HG03575 (cell line): Measurements from ENCODE around the gene TADA3.

Experiments
- ATAC-seq: cut with Tn5 transposase; IDR thresholded peaks from one replicate; pipeline ENCODE4 v1.9.1; 2021; ENCODE audit not compliant: unreplicated experiment, insufficient number of reproducible peaks, low FRiP score; ENCODE audit errors: extremely low read depth

Gene TADA3

DNA sequence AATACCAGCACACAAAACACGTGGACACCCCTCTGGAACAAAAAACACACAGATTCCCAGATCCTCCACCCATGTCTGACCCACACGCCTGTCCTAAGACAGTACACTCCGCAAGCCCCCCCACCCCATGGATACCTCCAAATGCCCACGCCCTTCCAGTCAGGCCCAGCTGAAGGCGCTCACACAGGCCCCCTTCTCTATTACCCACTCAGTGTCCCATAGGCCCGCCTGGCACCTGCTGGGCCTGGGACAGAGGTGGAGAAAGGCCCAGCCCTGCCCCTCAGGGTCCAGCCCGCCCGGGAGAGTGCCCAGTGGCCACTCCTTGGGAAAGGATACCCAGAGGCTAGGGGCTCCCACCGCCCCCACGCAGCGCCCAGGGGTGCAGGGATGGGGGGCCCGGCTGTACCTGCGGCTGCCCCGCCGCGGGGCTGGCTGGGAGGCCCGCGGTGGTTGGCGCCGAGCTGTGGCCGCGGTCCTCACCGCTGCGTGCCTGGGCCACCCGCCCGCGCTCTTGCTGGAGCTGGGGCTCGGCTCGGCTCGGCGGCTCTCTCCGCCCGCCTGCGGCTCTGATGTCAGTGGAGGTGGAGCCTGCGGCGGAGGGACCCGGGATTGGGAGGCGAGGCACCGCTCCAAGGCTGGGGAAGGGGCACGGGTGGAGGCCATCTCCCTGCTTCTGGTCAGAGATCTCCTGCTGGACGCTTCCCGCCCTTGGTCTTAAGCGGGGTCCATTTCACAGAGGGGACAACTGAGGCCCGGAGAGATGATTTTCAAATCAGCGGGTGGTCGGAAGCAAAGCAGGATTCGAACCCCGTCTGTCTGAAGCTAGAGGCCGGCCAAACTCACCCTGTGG, 22.6 kb downstream of the TADA3 start, which contains the start of gene CAMK1:
Gene CAMK1 (minus strand): TSS at position 522 of the 850 bp plus-strand sequence. CDS start 2,198 bp downstream, outside the sequence.
- ATAC-seq = no peak

DNA sequence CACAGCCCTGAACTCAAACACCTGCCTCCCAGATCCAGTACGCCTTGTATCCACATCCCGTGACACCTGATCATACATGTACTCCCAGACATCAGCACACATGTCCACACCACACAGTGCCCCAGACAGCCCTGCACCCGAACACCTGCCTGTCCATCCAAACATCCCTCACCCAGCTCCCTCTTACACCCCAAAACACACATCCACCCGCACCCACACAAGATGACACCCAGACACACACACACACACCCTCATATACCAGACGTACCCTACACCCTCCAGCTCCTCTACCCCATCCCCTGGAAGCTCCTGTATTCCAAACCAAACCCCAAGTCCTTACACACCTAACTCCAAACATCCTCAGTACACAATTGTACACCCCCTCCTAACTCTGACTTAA, 23.3 kb downstream of the TADA3 start:
- no peak for ATAC-seq

DNA sequence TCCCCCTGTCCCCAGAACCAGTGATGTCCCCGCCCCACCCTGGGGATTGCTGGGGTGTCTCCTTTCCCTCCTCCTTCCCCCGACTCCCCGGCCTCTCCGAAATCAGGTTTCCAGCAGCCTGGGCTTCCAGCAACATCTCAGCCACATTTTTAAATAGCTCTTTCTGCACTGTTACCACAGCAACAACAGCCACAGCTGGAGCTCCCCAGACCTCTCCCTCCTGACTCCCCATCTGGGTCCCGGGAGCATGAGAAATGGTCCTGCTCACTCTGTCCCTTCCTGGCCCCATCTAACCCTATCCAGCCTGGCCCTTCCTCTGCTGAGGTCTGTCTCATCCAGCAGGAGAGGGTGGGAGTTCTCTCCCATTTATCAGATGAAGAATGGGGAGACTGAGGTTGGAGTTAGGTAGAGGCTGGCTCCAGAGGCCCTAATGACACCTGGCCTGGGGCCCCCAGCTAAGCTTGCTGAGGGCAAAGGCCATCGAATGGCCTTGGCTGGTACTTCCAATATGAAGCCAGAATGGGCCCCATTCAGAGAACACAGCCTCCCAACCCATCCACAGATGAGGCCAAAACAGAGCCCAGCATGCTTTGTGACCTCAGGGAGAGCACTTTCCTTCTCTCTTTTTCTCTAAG, 24.0 kb downstream of the TADA3 start:
- no peak for ATAC-seq

DNA sequence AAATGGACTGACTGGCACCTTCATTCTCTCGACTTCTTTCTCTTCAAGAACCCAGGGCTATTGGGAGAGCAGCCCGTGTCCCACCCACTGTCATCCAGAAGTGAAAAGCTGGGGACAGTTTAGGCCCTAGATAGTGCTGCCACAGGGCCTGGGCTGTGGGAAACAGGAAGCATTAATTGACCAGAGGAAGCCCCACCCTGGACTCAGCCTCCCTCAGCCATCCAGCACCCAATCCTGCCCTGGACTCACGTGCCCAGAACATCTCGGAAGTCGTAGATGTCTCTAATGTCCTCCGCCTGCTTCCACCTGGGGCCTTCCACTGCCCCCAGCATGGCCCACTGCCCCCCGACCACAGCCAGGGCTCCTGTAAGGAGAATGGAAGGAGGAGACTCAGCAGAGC, 24.9 kb downstream of the TADA3 start:
- ATAC-seq = no peak

DNA sequence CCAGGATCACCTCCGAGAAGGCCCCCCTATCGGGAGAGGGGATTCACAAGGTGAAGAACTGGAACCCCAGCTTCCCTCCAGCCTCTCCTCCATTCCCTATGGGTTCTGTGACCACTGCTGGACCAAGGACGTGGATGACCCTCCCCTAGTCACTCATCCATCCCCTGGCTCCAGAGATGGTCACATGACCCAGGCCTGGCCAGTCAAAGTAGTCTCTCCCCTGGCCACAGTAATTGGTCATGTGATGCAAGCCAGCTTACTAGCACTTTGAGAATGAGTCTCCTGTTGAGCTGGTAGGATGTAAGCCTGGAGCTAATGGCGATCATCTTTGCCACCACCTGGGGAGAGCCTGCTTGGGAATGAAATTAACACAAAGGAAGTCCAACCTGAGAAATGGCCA, 26.4 kb downstream of the TADA3 start:
- ATAC-seq = no peak

DNA sequence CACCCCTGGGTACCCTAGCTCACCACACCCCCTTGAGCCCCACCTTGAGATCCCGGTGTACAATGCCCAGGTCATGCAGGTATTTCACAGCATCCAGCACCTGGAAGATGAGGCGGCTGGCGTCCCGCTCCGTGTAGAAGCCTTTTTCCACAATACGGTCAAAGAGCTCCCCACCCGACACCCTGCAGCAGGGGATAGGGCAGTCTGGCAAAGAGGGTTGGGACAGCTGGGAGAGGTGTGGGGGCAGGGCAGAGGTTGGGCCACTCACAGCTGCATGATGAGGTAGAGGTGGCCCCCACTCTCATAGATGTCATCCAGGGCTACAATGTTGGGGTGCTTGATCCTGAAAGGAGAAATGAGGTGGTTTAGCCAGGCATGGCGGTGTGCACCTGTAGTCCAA, 29.4 kb downstream of the TADA3 start:
- no peak for ATAC-seq

DNA sequence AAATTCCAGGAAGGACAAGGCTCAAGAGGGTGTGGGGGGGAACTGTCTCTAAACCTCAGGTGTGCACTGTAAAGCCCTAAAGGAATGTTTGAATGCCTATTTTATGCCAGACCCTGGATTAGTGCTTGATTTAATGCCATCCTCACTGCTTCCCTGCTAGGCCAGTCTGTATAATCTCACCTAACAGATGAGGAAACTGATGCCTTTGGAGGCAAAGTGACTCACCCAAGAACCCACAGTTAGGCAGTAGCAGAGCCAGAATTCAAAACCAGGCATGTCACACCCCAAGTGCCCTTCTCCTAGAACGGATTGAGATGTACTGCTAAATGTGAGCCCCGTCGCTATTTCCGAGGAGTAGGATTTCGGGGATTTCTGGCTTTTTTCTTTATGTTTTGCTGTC, 30.4 kb downstream of the TADA3 start:
- ATAC-seq = no peak

DNA sequence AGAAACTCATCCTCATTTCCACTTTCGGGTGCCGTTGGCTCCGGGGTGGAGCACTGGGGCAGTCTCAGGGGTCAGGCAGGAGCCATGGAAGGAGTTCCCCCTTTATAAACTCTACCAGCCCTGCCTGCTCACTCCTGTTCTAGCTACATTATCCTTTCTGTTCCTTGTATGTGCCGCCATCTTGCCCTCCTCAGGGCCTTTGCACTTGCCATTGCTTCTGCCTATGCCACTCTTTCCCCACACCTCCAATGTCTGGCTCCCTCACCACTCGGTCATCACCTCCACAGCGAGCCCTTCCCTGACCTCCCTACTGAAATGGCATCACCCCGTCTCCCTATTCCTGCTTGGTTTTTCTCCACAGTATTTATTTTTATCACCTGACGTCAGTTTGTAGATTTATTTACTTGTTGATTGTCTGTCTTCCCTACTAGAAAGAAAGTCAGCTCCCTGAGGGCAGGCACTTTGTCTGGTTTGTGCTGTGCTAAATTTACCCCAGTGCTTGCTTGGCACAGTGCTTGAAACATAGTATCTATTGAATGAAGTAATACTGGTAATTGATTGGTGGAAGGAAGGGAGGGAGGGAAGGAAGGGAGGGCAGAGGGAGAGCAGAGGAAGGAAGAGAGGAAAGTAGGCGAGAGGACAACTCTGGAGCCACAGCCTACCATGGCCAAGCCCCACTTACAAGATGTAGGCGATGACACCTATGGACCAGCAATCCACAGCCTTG, 31.3 kb downstream of the TADA3 start:
- no peak for ATAC-seq

DNA sequence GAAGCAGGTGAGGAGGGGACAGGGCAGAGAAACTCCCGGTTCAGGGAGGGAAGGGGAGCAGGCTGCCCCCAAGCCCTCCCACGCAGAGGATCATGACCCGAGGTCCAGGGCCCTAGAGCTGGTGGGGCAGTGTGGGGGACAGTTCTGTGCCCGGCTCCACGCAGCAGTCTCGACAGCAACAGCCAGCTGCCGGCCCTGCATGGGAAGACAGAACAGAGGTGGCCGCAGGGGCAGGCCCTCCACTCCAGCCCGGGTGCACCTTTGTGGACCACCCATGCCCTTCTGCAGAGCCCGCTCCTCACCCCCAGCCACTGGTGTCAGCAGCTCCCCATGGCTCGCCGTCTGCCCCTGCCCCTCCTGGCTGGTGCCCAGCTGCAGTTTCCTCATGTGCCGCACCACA, 34.8 kb downstream of the TADA3 start:
- ATAC-seq = no peak

DNA sequence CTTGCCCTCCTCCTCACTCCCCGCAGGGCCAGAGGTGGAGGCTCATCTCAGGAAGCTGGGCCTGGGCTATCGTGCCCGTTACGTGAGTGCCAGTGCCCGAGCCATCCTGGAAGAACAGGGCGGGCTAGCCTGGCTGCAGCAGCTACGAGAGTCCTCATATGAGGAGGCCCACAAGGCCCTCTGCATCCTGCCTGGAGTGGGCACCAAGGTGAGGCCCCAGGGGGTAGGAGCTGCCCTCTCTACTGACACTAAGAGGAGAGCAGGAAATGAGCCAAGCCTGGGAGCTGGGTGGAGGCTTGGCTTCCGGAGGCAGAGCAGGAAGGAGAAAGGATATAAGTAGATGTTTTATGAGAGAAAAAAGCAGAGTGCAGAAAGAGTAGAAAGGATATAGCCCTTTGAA, 37.6 kb downstream of the TADA3 start:
- ATAC-seq = no peak

DNA sequence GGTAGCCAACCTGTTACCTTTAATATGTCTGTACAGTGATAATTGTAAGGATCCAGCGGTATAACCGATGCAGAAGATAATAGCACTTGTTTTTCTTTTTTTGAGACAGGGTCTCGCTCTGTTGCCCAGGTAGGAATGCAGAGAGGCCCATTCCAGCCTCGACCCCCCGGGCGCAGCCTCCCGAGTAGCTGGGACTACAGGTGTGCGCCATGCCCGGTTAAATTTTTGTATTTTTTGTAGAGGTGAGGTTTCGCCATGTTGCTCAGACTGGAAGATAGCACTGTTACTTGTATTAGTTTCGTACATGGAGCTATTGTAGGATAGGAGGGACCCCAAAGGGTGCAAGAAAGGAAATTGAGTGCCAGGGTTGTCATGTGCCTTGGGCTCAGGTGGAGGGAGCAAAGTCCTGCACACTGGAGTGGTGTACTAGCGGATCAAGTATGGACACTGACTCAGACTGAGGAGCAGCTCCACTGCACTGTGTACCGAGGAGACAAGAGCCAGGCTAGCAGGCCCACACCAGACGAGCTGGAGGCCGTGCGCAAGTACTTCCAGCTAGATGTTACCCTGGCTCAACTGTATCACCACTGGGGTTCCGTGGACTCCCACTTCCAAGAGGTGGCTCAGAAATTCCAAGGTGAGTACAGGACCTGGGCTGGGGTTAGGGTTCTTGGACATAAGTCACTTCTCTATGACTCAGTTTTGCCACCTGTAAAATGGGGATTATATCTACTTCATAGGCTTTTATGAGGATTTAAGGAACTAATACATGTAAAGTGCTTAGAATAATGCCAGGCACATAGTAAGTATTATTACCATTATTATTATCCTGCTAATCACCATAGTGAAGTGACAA, 41.5 kb downstream of the TADA3 start:
- ATAC-seq = no peak

DNA sequence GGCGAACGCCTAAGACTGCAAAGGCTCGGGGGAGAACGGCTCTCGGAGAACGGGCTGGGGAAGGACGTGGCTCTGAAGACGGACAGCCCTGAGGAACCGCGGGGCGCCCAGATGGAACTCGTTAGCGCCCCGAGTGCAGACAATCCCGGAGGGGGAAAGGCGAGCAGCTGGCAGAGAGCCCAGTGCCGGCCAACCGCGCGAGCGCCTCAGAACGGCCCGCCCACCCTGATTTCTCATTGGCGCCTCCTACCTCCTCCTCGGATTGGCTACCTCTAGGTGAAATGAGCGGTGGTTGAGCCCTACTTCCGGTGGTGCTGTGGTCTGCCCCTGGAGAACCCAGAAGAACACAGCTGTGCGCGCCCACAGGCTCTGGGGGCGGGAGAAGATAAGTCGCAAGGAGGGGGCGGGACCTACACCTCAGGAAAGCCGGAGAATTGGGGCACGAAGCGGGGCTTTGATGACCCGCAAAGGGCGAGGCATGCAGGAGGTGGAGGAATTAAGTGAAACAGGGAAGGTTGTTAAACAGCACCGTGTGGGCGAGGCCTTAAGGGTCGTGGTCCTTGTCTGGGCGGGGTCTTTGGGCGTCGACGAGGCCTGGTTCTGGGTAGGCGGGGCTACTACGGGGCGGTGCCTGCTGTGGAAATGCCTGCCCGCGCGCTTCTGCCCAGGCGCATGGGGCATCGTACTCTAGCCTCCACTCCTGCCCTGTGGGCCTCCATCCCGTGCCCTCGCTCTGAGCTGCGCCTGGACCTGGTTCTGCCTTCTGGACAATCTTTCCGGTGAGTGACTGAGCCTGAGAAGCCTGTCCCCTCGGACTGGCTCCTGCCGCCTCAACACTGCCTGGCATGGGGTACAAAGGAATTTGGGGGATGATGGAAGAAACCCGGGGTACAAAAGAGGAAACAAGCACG, 42.4 kb downstream of the TADA3 start, which contains the start of gene OGG1:
Gene OGG1 (plus strand): TSS at position 308 of the 911 bp plus-strand sequence. CDS start 335 bp downstream, at position 643.
- peak; percentile 47 for ATAC-seq

DNA sequence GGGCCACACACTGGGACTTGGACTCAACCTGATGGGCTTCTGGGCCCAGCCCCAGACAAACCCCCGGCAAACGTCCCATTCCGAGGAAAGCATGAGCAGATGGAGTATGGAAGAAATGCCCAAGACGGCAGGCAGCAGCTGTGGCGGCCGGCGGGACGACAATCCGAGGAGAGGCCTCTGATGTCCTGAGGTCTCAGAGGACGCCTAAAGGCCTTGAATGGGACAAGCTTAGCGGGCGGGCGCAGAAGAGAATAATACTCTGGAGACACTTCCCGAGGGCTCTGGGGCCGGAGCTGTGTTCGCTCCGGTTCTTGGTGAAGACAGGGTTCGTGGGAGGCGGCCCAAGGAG, 43.0 kb downstream of the TADA3 start:
- ATAC-seq = no peak

DNA sequence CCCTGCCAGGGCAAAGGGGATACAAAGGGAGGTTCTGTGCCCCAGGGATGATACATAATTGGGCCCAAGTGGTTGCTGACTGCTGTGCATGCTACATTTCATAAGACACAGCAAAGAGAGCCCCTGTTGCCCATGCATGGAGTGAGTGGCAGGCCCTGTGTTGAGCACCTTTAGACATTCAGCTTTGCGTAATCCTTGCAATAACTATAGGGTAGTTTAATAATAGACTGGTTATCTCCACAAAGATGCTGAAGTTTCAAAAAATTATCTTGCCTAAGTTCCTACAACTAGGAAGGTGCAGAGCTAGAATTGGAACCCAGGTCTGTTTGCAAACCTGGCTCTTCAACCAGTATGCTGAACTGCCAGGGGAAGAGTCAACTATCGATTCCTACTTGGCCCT, 44.2 kb downstream of the TADA3 start:
- no peak for ATAC-seq

DNA sequence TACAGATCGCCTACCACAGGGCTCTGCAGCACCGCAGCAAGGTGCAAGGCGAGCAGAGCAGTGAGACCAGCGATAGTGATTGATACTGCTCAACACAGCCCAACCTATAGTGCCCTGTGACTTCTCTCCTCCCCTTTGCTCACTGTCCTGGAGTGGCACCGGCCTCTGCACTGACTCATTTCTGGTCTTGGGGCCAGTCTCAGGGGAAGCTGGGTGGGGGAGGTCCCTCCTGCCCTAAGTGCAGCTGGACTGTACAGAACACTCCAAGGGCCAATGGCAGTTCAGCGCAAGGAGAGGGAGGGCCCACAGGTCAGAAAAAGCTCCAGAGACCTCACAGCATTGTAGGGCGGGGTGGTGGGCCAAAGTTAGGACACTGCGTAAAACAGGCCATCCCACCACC, 45.0 kb downstream of the TADA3 start:
- ATAC-seq = no peak

DNA sequence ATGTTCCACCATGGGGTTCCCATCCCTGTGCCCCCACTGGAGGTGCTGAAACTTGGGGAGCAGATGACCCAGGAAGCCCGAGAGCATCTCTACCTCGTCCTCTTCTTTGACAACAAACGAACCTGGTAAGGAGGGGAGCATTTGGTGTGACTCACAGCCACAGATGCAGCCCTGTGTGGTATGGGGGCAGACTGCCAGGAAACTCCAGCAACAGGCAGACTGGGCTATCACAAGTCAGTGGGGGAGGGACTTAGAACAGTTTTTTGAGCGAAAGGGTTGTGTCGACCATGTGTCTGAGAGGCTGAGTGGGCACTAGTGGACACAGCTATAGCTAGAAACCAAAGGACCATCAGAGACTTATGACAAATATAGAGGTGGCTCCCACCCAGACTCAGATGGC, 45.9 kb downstream of the TADA3 start:
- ATAC-seq = no peak

DNA sequence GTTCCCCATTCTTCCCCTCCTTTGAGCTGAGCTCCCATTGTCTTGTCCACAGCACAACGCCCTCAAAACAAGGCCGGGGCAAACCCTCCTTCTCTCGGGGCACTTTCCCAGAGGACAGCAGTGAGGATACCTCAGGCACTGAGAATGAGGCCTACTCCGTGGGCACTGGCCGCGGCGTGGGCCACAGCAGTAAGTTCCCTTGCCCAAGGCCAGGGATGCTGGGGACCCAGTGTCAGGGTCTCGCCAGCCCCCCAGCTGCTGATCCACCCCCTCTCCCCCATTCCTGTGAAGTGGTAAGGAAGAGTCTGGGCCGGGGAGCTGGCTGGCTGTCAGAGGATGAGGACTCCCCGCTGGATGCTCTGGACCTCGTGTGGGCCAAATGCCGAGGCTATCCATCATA, 46.8 kb downstream of the TADA3 start:
- no peak for ATAC-seq

DNA sequence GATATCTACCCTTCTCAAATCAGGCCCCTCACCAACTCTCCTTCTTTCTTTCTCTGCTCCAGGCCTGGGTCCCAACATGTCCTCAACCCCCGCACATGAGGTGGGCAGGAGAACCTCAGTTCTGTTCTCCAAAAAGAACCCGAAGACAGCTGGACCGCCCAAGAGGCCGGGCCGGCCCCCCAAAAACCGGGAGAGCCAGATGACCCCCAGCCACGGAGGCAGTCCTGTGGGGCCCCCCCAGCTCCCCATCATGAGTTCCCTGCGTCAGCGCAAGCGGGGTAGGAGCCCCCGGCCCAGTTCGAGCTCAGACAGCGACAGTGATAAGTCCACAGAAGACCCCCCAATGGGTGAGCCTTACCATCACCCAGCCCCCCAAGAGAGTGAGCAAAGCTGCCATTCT, 48.1 kb downstream of the TADA3 start:
- no peak for ATAC-seq
